Testis (tissue), 2 donors: Measurements from ENCODE around the gene NFKBIB.

Experiments used
- POLR2A ChIP-seq: fragments of 450-650 bp; IDR thresholded peaks from one replicate; pipeline ENCODE4 v1.6.1; 2017; ENCODE audit warnings: antibody characterized with exemption, mild to moderate bottlenecking, moderate library complexity
- TF ChIP-seq, protein P1 (sequence below), 3 experiments: fragments of 450-650 bp in 2 of 3; fragments of 200-600 bp in 1 of 3; sonication (generic) in 1 of 3; IDR thresholded peaks; one replicate each; pipeline ENCODE4 v1.5.1; 2016 to 2019; ENCODE audit warnings: antibody characterized with exemption in 3 of 3, mild to moderate bottlenecking in 2 of 3, moderate library complexity in 1 of 3

DNA sequence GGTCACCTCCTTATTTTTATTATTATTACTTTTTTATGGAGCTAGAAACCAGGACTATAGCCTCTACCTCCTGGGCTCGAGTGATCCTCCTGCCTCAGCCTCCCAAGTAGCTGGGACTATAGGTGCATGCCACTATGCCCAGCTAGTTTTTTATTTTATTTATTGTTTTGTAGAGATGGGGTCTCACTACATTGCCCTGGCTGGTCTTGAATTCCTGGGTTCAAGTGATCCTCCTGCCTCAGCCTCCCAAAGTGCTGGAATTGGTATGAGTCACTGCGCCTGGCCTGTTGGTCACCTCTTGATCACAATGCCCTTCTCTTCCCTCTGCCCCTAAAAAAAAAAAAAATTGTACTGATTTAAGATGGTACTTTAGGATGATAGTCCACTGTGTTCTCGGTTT, 51.4 kb downstream of the NFKBIB start:
- TF ChIP-seq, protein P1, sequence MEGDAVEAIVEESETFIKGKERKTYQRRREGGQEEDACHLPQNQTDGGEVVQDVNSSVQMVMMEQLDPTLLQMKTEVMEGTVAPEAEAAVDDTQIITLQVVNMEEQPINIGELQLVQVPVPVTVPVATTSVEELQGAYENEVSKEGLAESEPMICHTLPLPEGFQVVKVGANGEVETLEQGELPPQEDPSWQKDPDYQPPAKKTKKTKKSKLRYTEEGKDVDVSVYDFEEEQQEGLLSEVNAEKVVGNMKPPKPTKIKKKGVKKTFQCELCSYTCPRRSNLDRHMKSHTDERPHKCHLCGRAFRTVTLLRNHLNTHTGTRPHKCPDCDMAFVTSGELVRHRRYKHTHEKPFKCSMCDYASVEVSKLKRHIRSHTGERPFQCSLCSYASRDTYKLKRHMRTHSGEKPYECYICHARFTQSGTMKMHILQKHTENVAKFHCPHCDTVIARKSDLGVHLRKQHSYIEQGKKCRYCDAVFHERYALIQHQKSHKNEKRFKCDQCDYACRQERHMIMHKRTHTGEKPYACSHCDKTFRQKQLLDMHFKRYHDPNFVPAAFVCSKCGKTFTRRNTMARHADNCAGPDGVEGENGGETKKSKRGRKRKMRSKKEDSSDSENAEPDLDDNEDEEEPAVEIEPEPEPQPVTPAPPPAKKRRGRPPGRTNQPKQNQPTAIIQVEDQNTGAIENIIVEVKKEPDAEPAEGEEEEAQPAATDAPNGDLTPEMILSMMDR (IDR thresholded peaks at IDR 0.05), result no peak
- no peak for TF ChIP-seq POLR2A
